NCI-H226 (cell line): ENCODE results near the gene BRICD5.
"Not testable (repeated sequence)": the region's sequence is repeated elsewhere in the genome, so short reads cannot be mapped to it uniquely, and the experiment has no call there.

Source experiments
- DNase-seq: peaks from one replicate; pipeline ENCODE4 v3.0.0-alpha.2; 2015

The BRICD5 gene

GRCh38 chr16:2210386-2211365, at the start of gene BRICD5:
Gene BRICD5 (minus strand): TSS chr16:2210863. CDS start chr16:2210833, 30 bp downstream.
- DNase-seq, result no peak

GRCh38 chr16:2260250-2260649, 49.6 kb upstream of the BRICD5 start:
- DNase-seq, result no peak

- not testable (repeated sequence) for DNase-seq
Measured at GRCh38 chr16:2258530-2258929, 47.9 kb upstream of the BRICD5 start.

- no peak for DNase-seq
Measured at GRCh38 chr16:2257726-2258125, 47.1 kb upstream of the BRICD5 start.

- DNase-seq, result no peak
Measured at GRCh38 chr16:2256531-2257140, 46.0 kb upstream of the BRICD5 start.

GRCh38 chr16:2253293-2253692, 42.6 kb upstream of the BRICD5 start:
- no peak for DNase-seq

GRCh38 chr16:2252806-2253148, 42.1 kb upstream of the BRICD5 start:
- no peak for DNase-seq

GRCh38 chr16:2251296-2252111, 40.8 kb upstream of the BRICD5 start, which contains the start of gene ECI1:
Gene ECI1 (minus strand): TSS chr16:2251587. CDS start chr16:2251566, 21 bp downstream.
- DNase-seq, result peak; percentile 92

GRCh38 chr16:2250652-2251295, 40.1 kb upstream of the BRICD5 start:
- DNase-seq, result peak; percentile 42

GRCh38 chr16:2246301-2246885, 35.7 kb upstream of the BRICD5 start:
- no peak for DNase-seq

GRCh38 chr16:2244926-2245795, 34.5 kb upstream of the BRICD5 start:
- DNase-seq, result no peak

- DNase-seq, result no peak
Measured at GRCh38 chr16:2244301-2244700, 33.6 kb upstream of the BRICD5 start.

- no peak for DNase-seq
Measured at GRCh38 chr16:2243781-2244180, 33.1 kb upstream of the BRICD5 start.

GRCh38 chr16:2243031-2243528, 32.4 kb upstream of the BRICD5 start:
- no peak for DNase-seq

- DNase-seq, result no peak
Measured at GRCh38 chr16:2242598-2242997, 31.9 kb upstream of the BRICD5 start.

GRCh38 chr16:2240331-2240730, 29.7 kb upstream of the BRICD5 start:
- DNase-seq, result not testable (repeated sequence)

- no peak for DNase-seq
Measured at GRCh38 chr16:2238838-2239675, 28.4 kb upstream of the BRICD5 start.

GRCh38 chr16:2238150-2238837, 27.6 kb upstream of the BRICD5 start:
- DNase-seq, result no peak

- no peak for DNase-seq
Measured at GRCh38 chr16:2237493-2238149, 27.0 kb upstream of the BRICD5 start.
